Measurements from ENCODE around the gene SLC12A6.

DNA sequence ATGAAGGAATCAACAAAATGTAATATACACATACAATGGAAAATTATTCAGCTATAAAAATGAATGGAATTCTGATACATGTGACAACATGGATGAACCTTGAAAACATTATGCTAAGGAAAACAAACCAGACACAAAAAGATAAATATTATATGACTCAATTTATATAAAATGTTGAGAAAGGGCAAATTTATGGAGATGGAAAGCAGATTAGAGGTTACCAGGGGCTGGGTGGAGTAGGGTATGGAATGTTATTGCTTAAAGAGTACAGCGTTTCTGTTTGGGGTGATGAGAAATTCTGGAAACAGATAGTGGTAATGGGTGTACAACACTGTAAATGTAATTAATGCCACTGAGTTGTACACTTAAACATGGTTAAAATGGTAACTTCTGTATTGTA is 61.9 kb downstream of the SLC12A6 start:
- no peak for TF ChIP-seq POLR2AphosphoS5 (IDR thresholded peaks at IDR 0.05)
- TF ChIP-seq, protein P1, sequence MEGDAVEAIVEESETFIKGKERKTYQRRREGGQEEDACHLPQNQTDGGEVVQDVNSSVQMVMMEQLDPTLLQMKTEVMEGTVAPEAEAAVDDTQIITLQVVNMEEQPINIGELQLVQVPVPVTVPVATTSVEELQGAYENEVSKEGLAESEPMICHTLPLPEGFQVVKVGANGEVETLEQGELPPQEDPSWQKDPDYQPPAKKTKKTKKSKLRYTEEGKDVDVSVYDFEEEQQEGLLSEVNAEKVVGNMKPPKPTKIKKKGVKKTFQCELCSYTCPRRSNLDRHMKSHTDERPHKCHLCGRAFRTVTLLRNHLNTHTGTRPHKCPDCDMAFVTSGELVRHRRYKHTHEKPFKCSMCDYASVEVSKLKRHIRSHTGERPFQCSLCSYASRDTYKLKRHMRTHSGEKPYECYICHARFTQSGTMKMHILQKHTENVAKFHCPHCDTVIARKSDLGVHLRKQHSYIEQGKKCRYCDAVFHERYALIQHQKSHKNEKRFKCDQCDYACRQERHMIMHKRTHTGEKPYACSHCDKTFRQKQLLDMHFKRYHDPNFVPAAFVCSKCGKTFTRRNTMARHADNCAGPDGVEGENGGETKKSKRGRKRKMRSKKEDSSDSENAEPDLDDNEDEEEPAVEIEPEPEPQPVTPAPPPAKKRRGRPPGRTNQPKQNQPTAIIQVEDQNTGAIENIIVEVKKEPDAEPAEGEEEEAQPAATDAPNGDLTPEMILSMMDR (IDR thresholded peaks at IDR 0.05), result no peak
- TF ChIP-seq POLR2A (IDR thresholded peaks at IDR 0.05), result no peak

Data from sigmoid colon (tissue), 4 donors.